Ovary (tissue), 9 donors: ENCODE data around the gene MTHFD2. TPM values are rescaled to one million over a fixed set of nuclear protein-coding genes. Genes with fewer than 3 reads are reported as not detected.

Experiments
- DNase-seq, 5 donors: peaks; one replicate each; pipeline ENCODE4 v3.0.0-alpha.2; 2019 to 2020
- H3K27ac ChIP-seq, 2 donors: fragments of 200-600 bp; one replicate each; pipeline versions ENCODE4 v1.5.1 to v1.8.0; 2019 to 2022
- H3K27me3 ChIP-seq: fragments of 200-600 bp; one replicate; pipeline ENCODE4 v1.8.0; 2022
- H3K36me3 ChIP-seq: fragments of 200-600 bp; sonication (generic); one replicate; pipeline ENCODE4 v1.5.1; 2019
- H3K4me1 ChIP-seq: one replicate; pipeline ENCODE4 v1.8.1; 2013; ENCODE audit warnings: mild to moderate bottlenecking, moderate library complexity; ENCODE audit not compliant: insufficient read depth
- H3K4me3 ChIP-seq: fragments of 200-600 bp; sonication (generic); one replicate; pipeline ENCODE4 v1.5.1; 2017
- H3K9me3 ChIP-seq, 2 donors: fragments of 200-600 bp in 1 of 2; sonication (generic) in 1 of 2; one replicate each; pipeline versions ENCODE4 v1.5.1 to v1.8.1; 2013 to 2019; ENCODE audit warnings: mild to moderate bottlenecking in 1 of 2, moderate library complexity in 1 of 2
- EP300 ChIP-seq: sonication (generic); formaldehyde crosslinking; IDR thresholded peaks from one replicate; pipeline ENCODE4 v1.6.1; 2017; ENCODE audit warnings: antibody characterized with exemption
- POLR2A ChIP-seq: fragments of 450-650 bp; IDR thresholded peaks from one replicate; pipeline ENCODE4 v1.6.1; 2017; ENCODE audit warnings: antibody characterized with exemption, mild to moderate bottlenecking, moderate library complexity
- WGBS, 3 donors: extraction: QIAGEN DNeasy Blood & Tissue Kit in 1 of 3; methylation state at CpG; one replicate each; pipeline versions ENCODE4 v1.1.5 to v1.1.7; 2013 to 2017; 5-methylcytosine and 5-hydroxymethylcytosine counted together
- intact Hi-C, 4 donors: fragments of 100-400 bp; cut with DNase I; formaldehyde crosslinking; loops; one replicate each; pipeline versions ENCODE4 v1.11.0 to v1.15.1; 2022 to 2023
- polyA plus RNA-seq, 2 donors: library from polyadenylated mRNA; stranded (reverse); fragments of 200-250 nt in 1 of 2; fragments of 350-450 nt in 1 of 2; fragmentation: Illumina TruSeq in 1 of 2; extraction: RNeasy Lipid Tissue Mini Kit (QIAGEN cat#74804) in 1 of 2; gene quantifications; one replicate each; pipeline ENCODE4 v1.2.3, GENCODE V29; 2013 to 2014
- total RNA-seq, 7 donors: library from RNA; depleted of rRNA in 2 of 7; stranded (reverse); fragments of >200 nt in 2 of 7; fragmentation: NEBNext Ultra II Directional in 3 of 7; extraction: Animal tissue kit (Norgen Biotek cat#: 25700) in 3 of 7; gene quantifications; one replicate each; pipeline versions ENCODE4 v1.1.0 to v1.2.4, GENCODE V29; 2016 to 2023
- TF ChIP-seq, protein P1 (sequence below), 3 donors: fragments of 450-650 bp in 2 of 3; fragments of 200-600 bp in 1 of 3; IDR thresholded peaks; one replicate each; pipeline versions ENCODE4 v1.5.1 to v1.8.0; 2016 to 2022; ENCODE audit warnings: antibody characterized with exemption in 3 of 3, mild to moderate bottlenecking in 1 of 3
- donor health status: DM: no; HTN: no; CAD: no; lungs with moderate emphysema.
- donor health status: DM: no; HTN: no; CAD: no.
- donor health status: Bipolar disorder and iron deficiency.
- donor health status: DM: yes; HTN: yes; CAD: no.
- donor health status: DM: no; HTN: no; CAD: no.
- donor health status: DM: yes; HTN: yes; CAD: no.

The MTHFD2 gene
- total and polyA plus RNA-seq, 9 donors = 6.5 to 229 (median 22.3) TPM

DNA sequence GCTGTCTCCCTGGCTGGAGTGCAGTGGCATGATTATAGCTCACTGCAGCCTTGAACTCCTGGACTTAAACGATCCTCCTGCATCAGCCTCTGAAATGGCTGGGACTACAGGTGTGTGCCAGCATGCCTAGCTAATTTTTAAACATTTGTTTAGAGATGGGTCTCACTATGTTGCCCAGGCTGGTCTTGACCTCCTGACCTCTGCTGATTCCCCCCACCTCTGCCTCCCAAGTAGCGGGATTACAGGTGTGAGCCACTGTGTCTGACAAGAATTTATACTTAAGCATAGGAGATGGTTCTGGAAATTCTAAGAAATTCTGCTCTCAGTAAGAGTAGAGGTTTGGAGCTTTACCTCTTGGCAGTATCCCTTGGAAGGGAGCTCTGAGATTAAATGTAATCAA lies 18.2 kb downstream of the MTHFD2 start:
- intact Hi-C loops = no loop called here

DNA sequence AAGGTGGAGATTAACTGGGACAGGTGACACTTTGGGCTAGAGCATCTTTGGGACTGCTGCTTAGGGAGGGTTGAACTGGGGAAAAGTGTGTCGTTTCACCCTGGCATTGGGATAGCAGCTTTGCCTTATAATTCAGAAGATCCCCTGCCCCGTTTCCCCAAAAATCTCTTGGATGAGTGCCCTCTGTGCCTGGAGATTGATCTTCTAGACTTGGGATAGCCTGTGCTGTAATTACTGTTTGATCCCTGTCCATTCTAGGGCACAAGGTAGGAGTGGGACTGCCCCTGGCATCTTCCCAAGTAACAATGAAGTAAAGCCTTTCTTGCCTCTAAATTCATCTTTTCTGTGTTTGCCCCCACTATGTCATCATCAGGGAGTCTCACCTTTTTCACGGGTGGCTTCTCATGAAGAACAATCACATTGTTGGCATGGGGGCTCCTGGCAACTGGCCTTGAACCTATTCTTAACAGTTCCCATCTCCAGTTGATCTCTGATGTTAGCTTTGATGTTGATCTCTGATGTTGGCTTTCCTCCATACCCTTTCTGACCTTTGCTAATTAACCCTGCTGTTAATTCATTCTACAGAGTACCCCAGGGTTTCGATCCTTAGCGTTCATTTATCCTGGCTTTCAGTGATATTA lies 21.6 kb downstream of the MTHFD2 start:
- no peaks in the 10 kb centered on the region for H3K36me3 ChIP-seq
- no peak overlapping the region for H3K27ac ChIP-seq
- no peaks in the 10 kb centered on the region for H3K4me1 ChIP-seq
- 90 to 93% (median 92%) methylated on average over 5 of the region's 5 CpGs for WGBS, 3 donors
- H3K27me3 ChIP-seq = no peaks in the 10 kb centered on the region
- TF ChIP-seq, protein P1, sequence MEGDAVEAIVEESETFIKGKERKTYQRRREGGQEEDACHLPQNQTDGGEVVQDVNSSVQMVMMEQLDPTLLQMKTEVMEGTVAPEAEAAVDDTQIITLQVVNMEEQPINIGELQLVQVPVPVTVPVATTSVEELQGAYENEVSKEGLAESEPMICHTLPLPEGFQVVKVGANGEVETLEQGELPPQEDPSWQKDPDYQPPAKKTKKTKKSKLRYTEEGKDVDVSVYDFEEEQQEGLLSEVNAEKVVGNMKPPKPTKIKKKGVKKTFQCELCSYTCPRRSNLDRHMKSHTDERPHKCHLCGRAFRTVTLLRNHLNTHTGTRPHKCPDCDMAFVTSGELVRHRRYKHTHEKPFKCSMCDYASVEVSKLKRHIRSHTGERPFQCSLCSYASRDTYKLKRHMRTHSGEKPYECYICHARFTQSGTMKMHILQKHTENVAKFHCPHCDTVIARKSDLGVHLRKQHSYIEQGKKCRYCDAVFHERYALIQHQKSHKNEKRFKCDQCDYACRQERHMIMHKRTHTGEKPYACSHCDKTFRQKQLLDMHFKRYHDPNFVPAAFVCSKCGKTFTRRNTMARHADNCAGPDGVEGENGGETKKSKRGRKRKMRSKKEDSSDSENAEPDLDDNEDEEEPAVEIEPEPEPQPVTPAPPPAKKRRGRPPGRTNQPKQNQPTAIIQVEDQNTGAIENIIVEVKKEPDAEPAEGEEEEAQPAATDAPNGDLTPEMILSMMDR (IDR thresholded peaks at IDR 0.05) = no peak
- TF ChIP-seq EP300 (no peak), POLR2A (no peak)
- no peak overlapping the region for H3K4me3 ChIP-seq
- DNase-seq = no peak
- H3K9me3 ChIP-seq = no peaks in the 10 kb centered on the region
- intact Hi-C loops = no loop called here

More for the DNA sequence above, 18.2 kb downstream of the MTHFD2 start:
- TF ChIP-seq, protein P1 (IDR thresholded peaks at IDR 0.05) = no peak
- TF ChIP-seq POLR2A (no peak), EP300 (no peak)
- Histone ChIP-seq H3K9me3 (no peaks in the 10 kb centered on the region), H3K27ac (no peak overlapping the region), H3K36me3 (no peaks in the 10 kb centered on the region), H3K4me3 (no peak overlapping the region), H3K4me1 (no peaks in the 10 kb centered on the region), H3K27me3 (no peaks in the 10 kb centered on the region)
- DNase-seq = no peak
- WGBS, 3 donors = 49 to 59% (median 49%) methylated on average over 2 of the region's 2 CpGs

DNA sequence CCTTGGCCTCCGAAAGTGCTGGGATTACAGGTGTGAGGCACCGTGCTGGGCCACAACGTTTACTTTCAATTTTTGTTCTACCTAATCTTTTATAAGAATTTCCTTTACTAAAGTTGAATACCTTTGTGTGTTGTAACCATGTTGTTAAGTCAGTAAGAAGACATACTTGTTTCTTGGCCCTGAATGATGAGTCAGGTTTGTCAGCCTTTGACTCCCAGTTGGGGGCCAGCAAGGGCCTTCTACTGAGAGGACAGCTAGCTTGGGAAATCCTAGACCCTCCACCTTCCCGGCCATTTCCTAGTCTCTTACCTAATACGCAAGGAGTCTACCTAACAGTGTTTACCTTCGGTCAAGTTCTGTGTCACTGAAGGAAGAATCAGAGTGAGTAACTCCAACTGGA lies 22.7 kb downstream of the MTHFD2 start:
- Histone ChIP-seq H3K27me3 (no peaks in the 10 kb centered on the region), H3K4me3 (no peak overlapping the region), H3K4me1 (no peaks in the 10 kb centered on the region), H3K36me3 (no peaks in the 10 kb centered on the region), H3K9me3 (no peaks in the 10 kb centered on the region), H3K27ac (no peak overlapping the region)
- DNase-seq = no peak
- TF ChIP-seq POLR2A (no peak), EP300 (no peak)
- TF ChIP-seq, protein P1 (IDR thresholded peaks at IDR 0.05) = no peak
- intact Hi-C loops = no loop called here
- 93 to 95% (median 94%) methylated on average over 6 of the region's 6 CpGs for WGBS, 3 donors

DNA sequence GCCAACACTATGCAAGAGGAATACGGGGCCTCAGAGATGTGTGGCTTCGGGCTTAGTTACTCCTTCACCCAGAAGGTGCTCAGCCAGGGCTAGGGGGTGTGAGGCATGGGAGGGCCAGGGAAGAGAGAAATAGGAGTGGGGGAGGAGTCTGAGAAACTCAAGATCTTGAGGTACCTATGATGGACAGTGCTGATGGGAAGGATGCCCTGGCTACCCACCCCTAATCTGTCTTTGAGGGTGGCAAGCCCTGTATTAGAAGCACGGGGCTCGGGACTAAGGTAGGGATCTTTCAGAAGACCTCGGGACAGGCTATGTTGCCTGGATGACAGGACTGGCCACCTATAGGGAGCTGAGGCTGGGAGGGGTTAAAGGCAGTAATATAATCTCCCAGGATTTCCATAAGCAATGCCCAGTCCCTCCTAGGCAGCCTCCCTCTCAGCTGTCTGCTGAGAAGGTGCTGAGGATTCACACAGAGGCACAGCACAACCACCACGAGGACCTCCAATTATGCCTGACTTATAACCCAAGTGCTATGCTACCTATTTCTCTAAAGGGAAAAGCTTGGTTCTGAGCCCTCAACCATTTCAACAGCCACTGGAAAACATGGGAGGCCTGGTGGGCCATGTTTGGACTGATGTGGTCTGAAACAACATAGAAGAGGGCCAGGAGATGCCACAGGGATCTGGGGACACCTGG lies 23.3 kb downstream of the MTHFD2 start:
- no peak for DNase-seq
- Histone ChIP-seq H3K27me3 (no peaks in the 10 kb centered on the region), H3K4me1 (peaks cover 1% of the 10 kb centered on the region), H3K27ac (no peak overlapping the region), H3K36me3 (no peaks in the 10 kb centered on the region), H3K9me3 (no peaks in the 10 kb centered on the region), H3K4me3 (no peak overlapping the region)
- TF ChIP-seq POLR2A = no peak
- TF ChIP-seq EP300 = no peak
- TF ChIP-seq, protein P1 (IDR thresholded peaks at IDR 0.05) = no peak
- WGBS, 3 donors = 90 to 94% (median 91%) methylated on average over 6 of the region's 6 CpGs
- intact Hi-C loops = no loop called here
